ENCODE data around the gene MACROD2.

MACROD2 gene

DNA sequence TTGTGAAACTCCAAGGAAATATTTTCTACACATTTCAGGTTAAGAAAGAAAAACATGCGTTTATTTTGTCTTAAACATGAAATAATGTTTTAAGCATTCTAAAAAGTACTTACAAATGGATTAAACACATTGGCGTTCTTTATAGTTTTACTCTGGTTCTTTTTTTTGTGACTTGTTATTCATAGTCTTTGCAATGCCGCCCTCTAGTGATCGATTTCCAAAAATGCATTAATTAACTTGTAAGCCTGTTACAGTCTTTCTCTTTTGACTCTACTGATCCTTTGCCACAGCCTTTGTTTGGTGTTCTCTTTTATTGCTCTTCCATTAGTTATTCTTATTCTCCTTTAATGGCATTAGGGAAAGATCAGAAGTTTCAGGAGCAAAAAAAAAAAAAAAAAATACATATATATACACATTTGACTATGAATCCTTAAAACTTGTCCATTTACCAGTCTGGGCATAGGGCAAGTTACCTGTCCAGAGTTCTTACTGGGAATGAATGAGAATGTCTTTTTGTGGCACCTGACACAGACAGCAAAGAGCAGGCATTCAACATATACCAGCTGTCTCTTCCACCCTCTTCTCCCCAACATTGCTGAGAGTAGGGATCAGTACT lies 59.9 kb downstream of the MACROD2 start:
- FAIRE-seq (no peak), DNase-seq (ENCODE audit: insufficient read length, low spot score) (no peak)
- TF ChIP-seq, protein P1, sequence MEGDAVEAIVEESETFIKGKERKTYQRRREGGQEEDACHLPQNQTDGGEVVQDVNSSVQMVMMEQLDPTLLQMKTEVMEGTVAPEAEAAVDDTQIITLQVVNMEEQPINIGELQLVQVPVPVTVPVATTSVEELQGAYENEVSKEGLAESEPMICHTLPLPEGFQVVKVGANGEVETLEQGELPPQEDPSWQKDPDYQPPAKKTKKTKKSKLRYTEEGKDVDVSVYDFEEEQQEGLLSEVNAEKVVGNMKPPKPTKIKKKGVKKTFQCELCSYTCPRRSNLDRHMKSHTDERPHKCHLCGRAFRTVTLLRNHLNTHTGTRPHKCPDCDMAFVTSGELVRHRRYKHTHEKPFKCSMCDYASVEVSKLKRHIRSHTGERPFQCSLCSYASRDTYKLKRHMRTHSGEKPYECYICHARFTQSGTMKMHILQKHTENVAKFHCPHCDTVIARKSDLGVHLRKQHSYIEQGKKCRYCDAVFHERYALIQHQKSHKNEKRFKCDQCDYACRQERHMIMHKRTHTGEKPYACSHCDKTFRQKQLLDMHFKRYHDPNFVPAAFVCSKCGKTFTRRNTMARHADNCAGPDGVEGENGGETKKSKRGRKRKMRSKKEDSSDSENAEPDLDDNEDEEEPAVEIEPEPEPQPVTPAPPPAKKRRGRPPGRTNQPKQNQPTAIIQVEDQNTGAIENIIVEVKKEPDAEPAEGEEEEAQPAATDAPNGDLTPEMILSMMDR (IDR thresholded peaks at IDR 0.05; ENCODE audit: insufficient read depth, missing control alignments) = peak; percentile 72

DNA sequence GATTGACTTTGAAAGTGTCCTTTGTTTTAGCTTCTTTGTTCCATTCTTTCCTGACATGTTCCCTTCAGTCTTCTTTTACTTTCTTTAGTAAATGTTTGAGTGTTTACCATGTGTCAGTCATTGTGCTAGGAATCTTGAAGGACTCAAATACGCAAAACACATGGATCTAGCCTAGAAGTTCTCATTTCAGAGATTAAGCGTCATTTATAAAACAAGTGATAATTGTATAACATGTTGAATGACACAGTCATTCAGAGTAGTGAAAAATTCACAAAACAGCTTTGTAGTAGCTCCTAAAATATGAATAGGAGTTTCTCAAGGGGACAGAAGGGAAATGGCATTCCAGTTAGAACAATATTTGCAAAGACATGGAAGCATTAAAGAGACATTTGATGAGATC lies 66.9 kb downstream of the MACROD2 start:
- TF ChIP-seq, protein P1 (IDR thresholded peaks at IDR 0.05; ENCODE audit: insufficient read depth, missing control alignments) = no peak
- no peak for FAIRE-seq
- no peak for DNase-seq (ENCODE audit: insufficient read length, low spot score)

DNA sequence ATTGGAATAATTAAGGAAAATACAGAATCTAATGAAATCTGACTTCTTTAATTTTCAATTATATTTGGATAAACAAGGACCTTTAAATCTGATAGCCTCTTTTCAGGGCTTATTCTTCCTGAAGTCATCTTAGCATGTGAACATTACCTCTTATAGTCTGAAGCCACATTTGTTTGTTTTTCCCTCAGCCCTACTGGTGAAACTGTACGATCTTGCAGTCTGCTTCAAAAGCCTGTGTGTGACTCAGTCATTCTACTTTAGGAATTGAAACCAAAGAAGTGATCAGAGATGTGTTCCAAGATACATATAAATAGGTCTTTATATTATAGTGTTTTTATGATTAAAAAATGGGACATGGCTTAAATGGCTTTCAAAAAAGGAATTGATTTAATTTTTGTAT lies 67.5 kb downstream of the MACROD2 start:
- DNase-seq (ENCODE audit: insufficient read length, low spot score) = no peak
- FAIRE-seq = no peak
- TF ChIP-seq, protein P1 (IDR thresholded peaks at IDR 0.05; ENCODE audit: insufficient read depth, missing control alignments) = no peak

DNA sequence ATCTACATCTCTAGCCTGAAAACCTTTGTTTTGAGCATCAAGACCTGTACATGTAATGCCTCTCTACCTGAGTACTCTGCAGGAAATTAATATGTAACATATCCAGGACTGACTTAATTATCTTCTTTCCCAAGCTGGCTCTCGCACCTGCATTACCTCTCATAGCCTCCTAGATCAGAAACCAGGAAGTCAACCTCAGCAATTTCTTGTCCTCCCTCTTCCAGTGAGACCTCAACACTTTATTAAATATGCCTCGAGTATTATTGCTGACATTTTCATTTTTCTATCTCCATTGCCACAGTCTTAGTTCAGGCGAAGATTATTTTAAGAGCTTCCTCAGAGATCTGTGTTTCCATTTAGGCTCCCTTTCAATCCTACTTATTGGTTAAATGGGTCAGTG lies 69.0 kb downstream of the MACROD2 start:
- DNase-seq (ENCODE audit: insufficient read length, low spot score) (no peak), FAIRE-seq (no peak)
- TF ChIP-seq, protein P1 (IDR thresholded peaks at IDR 0.05; ENCODE audit: insufficient read depth, missing control alignments) = no peak

DNA sequence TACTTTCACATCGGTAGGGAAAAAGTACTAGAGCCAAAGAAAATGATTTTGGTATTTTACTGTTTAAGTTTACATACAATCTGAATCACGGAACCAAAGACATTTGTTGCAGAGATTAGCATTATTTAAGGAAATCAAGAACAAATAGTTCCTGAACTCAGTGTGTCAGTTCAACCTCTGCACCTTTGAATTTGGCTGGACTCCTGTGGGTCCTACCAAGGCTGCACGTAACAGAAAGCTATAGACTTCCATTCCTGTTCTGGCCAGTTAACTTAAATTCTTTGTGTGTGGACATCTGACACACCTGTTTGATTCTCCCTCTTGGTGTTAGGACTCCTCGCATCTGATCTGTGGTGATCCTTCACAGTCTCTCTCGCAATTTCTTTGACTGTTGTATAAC lies 69.6 kb downstream of the MACROD2 start:
- FAIRE-seq = no peak
- TF ChIP-seq, protein P1 (IDR thresholded peaks at IDR 0.05; ENCODE audit: insufficient read depth, missing control alignments) = no peak
- DNase-seq (ENCODE audit: insufficient read length, low spot score) = no peak

DNA sequence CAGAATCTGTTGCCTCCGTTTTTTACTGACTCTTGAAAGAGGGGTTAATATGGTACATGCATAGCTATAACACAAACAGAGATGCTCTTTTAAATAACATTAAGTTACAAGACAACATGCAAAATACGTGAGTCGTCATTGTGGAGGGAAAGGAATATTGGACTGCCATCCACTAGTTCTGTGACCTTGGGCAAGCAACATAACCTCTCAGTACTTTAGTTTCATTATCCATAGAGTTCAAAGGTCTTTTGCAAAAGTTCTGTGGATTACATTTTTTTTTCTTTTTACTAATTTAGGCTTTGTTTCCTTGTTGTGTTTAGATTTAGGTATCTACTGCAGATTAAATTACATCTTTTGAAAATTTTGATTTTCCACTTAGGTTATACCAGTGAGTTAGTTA lies 70.5 kb downstream of the MACROD2 start:
- TF ChIP-seq, protein P1 (IDR thresholded peaks at IDR 0.05; ENCODE audit: insufficient read depth, missing control alignments) = no peak
- DNase-seq (ENCODE audit: insufficient read length, low spot score) (no peak), FAIRE-seq (no peak)

DNA sequence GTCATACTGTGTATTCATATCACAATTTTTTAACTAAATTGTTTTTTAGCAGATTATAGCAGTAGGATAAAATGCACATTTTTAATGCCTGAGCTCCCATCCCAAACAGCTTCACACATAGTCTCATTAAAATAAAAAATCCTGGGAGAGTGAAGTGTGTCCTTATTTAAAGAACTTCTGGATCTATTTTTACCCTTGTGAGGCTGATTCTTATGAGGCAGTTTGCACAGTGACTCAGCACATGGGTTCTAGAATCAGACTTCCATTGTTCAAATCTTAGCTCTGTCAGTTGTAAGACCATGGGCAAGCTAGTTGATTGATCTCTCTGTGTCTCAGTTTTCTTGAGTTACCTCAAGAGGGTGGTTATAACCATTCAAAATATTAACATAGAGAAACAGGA lies 72.3 kb downstream of the MACROD2 start:
- FAIRE-seq (no peak), DNase-seq (ENCODE audit: insufficient read length, low spot score) (no peak)
- TF ChIP-seq, protein P1 (IDR thresholded peaks at IDR 0.05; ENCODE audit: insufficient read depth, missing control alignments) = no peak

All from D721Med (cell line).